Measurements from ENCODE around the gene ERI3.

GRCh38 chr1:44345187-44345775 lies 9.8 kb downstream of the ERI3 start:
- TF ChIP-seq TAF1 (IDR thresholded peaks at IDR 0.05; ENCODE audit: borderline replicate concordance, low read depth, low read length) = no peak
- TF ChIP-seq POLR2A (IDR thresholded peaks at IDR 0.05; ENCODE audit: low read depth, low read length) = no peak

Data from GM12892 (cell line).